ENCODE results near the gene SPRY4.
A peak's percentile ranks its signal among the peaks of the same experiment; 100 is the strongest.

Gene SPRY4

DNA sequence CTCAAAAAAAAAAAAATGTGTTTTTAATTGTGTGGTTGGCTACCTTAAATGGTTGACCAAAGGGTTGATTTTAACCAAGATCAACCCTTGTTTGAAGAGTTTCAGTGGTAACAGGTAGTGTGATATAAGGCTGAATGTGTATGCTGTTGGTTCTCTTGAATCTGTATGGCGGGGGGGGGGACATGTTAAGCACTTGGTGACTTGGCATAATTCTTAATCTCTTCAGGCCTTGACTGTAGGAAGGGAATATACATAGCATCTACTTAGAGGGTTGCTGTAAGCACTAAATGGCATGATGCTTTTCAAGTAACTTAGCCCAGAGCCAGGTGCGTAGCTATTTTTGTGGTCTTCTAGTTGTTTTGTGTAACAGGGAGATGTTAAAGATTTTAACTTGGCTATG lies 5.6 kb upstream of the SPRY4 start:
- no peak overlapping the region for H3K27ac ChIP-seq
- no peak for TF ChIP-seq ZFX (IDR thresholded peaks at IDR 0.05)
- TF ChIP-seq, protein P1, sequence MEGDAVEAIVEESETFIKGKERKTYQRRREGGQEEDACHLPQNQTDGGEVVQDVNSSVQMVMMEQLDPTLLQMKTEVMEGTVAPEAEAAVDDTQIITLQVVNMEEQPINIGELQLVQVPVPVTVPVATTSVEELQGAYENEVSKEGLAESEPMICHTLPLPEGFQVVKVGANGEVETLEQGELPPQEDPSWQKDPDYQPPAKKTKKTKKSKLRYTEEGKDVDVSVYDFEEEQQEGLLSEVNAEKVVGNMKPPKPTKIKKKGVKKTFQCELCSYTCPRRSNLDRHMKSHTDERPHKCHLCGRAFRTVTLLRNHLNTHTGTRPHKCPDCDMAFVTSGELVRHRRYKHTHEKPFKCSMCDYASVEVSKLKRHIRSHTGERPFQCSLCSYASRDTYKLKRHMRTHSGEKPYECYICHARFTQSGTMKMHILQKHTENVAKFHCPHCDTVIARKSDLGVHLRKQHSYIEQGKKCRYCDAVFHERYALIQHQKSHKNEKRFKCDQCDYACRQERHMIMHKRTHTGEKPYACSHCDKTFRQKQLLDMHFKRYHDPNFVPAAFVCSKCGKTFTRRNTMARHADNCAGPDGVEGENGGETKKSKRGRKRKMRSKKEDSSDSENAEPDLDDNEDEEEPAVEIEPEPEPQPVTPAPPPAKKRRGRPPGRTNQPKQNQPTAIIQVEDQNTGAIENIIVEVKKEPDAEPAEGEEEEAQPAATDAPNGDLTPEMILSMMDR (conservative IDR thresholded peaks at IDR 0.05) = no peak

DNA sequence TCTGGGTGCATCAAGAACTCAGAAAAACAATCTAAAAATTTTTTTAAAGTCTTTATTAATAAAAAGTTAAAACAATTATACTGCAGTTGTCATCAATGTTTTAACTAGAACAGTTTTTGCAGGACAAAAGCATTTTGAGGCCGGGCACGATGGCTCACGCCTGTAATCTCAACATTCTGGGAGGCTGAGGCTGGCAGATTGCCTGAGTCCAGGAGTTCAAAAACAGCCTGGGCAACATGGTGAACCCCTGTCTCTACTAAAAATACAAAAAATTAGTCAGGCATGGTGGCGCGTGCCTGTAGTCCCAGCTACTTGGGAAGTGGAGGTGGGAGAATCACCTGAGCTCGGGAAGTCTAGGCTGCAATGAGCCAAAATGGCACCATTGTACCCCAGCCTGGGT lies 5.2 kb upstream of the SPRY4 start:
- TF ChIP-seq, protein P1 (conservative IDR thresholded peaks at IDR 0.05) = no peak
- TF ChIP-seq ZFX (IDR thresholded peaks at IDR 0.05) = no peak
- H3K27ac ChIP-seq = no peak overlapping the region

DNA sequence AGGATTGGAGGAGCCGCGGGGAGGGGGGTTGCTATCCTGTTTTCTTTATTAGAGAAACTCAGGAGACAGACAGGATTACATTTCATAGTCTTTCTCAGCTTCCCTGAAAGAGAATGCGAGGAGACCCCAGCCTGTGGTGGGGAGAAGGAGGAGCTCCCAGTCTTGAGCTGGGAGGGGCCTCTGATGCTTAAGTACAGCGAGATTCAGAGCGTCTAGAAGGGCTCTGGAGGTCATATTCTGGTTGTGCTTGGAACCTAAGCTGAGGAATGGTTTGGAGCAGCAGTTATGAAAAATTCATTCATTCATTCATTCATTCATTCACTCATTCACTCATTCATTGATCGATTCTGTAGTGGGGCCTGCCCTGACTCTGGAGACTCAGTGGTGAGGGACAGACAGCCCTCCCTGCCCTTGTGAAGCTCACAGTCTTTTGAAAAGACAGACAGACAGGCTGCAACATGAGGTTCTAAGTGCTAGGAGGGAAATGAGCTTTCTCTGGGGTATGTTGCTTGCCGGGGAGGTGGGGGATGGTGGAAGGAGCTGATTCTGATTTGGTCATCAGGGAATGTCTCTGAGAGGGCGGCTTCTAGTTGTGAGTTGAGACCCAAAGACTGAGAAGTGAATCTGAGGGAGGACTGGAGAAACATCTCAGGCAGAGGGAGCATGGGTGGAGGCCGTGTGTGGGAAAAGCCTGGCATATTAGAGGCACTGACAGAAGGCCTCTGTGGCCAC lies 2.5 kb upstream of the SPRY4 start:
- TF ChIP-seq ZFX (IDR thresholded peaks at IDR 0.05) = no peak
- TF ChIP-seq, protein P1 (conservative IDR thresholded peaks at IDR 0.05) = no peak
- H3K27ac ChIP-seq = no peak overlapping the region

DNA sequence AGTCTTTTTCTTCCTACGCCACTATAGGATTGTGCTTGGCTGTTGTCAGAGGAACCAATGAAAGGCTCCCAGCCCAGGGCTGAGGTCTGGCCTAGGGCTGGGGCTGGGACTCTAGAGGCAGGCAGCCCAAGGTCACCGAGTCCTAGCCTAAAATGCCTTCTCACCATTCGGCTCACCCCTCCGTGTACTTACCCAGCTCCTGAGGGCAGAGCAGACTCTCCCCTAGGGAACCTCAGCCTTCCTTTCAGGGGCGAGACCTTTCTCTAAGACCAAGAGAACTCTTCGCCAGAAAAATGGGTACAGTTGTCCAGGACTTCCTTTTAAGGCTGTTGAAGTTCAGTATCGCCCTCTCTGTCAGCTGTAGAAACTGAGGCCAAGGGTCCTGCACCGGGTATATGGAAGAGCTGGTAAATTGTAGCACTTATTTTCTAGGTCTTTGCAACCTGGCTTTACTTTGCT lies 1.7 kb upstream of the SPRY4 start:
- no peak overlapping the region for H3K27ac ChIP-seq

DNA sequence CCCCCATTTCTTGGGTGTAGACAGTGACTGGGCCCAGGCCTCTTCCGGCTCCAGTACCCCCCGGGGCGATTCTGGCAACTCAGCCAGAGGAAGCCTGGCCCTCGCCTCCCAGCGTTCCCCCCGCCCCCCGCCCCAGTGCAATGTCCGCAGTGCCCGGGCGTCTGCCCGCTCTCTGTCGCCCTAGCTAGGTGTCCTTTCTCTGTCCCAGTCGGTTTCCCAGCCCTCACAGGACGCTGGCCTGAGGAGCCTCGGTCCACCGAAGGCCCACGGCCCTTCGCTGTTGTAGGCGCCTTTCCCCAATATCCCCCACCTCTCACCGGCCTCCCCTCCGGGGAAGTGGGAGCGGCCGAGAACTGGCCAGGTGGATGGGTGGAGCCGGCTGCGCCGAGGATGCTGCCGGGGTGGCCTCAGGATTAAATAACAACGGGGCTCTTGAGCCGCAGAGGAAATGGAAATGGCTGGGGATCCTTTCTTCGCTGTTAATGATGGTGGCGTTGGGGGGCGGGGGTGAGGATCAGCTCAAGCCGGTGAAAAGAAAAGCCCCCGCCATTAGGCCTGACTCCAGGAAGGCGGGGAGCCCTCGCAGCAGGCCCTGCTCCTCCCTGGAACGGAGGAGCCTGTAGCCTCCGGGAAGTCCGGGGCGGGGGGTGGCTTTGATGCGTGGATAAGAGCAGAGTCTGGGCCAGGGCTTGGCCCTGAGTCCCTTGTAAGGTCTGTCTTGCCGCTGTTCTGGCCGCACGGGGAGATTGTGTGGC lies 1.1 kb upstream of the SPRY4 start:
- no peak for TF ChIP-seq ZFX (IDR thresholded peaks at IDR 0.05)
- TF ChIP-seq, protein P1 (conservative IDR thresholded peaks at IDR 0.05) = no peak
- H3K27ac ChIP-seq = no peak overlapping the region

More for the DNA sequence above, 1.7 kb upstream of the SPRY4 start:
- no peak for TF ChIP-seq ZFX (IDR thresholded peaks at IDR 0.05)
- TF ChIP-seq, protein P1 (conservative IDR thresholded peaks at IDR 0.05) = no peak

DNA sequence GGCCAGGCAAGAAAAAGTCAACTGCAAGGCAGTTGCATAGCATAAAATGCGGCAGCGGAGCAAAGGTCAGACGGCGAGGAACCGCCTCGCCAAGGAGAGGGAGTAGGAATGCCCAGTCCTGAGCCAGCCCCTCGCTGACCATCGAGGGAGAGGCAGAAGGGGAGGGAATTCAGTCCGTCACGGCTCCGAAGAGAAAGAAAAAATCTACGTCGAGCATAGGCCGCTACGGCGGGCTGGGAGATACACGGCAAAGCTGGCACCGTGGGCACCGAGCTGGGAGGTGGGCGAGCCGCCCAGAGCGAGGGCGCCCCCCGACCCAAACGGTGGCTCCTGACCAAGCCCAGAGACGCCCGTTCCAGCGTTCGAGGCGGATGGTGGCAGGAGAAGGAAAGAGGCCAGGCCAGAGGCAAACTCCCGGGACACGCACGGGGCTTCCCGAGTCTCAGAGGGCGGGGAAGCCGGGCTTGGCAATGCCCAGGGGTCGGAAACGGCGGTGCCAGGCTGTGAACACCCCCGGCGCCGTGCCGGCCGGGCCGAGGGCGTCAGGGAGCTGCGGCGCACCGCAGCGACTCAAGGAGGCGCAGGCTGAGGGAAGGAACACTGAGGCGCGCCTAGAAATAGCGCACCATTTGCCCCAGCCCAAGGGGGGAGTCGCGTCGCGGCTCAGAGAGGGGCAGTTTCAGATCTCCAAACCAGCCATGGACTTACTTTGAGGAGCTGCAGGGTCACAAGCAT lies 518 bp downstream of the SPRY4 start:
- H3K27ac ChIP-seq = no peak overlapping the region

More for the DNA sequence above, 518 bp downstream of the SPRY4 start:
- TF ChIP-seq, protein P1 (conservative IDR thresholded peaks at IDR 0.05) = peak; percentile 60
- TF ChIP-seq ZFX (IDR thresholded peaks at IDR 0.05) = no peak

Data from C4-2B (cell line).